Suprapubic skin (tissue), 3 donors: ENCODE data around the gene SEC24D.

Source experiments
- CTCF ChIP-seq, 2 donors: fragments of 200-600 bp in 1 of 2; fragments of 450-650 bp in 1 of 2; sonication (generic) in 1 of 2; IDR thresholded peaks; one replicate each; pipeline ENCODE4 v1.5.1; 2016 to 2019; ENCODE audit warnings: antibody characterized with exemption in 2 of 2, mild to moderate bottlenecking in 1 of 2, moderate library complexity in 1 of 2
- POLR2A ChIP-seq, 2 donors: fragments of 450-650 bp; IDR thresholded peaks; one replicate each; pipeline ENCODE4 v1.6.1; 2017; ENCODE audit warnings: antibody characterized with exemption in 2 of 2, mild to moderate bottlenecking in 2 of 2, moderate library complexity in 2 of 2

- TF ChIP-seq CTCF (IDR thresholded peaks at IDR 0.05) (no peak), POLR2A (IDR thresholded peaks at IDR 0.05) (no peak)
Observed at GRCh38 chr4:118757761-118758251, 78.1 kb downstream of the SEC24D start.
